ENCODE results near the gene CROCC2.

CROCC2 gene

GRCh38 chr2:240905176-240905781, 857 bp upstream of the CROCC2 start:
- DNase-seq (ENCODE audit: low read depth in 2 of 2): no peak

GRCh38 chr2:240906911-240907590, 915 bp downstream of the CROCC2 start:
- no peak for DNase-seq (ENCODE audit: low read depth in 2 of 2)

GRCh38 chr2:240909216-240909974, 3.3 kb downstream of the CROCC2 start:
- no peak for DNase-seq (ENCODE audit: low read depth in 2 of 2)

GRCh38 chr2:240911641-240912265, 5.6 kb downstream of the CROCC2 start:
- no peak for DNase-seq (ENCODE audit: low read depth in 2 of 2)

- DNase-seq (ENCODE audit: low read depth in 2 of 2): no peak
Observed at GRCh38 chr2:240912878-240913809, 7.0 kb downstream of the CROCC2 start.

GRCh38 chr2:240913810-240914644, 7.9 kb downstream of the CROCC2 start:
- DNase-seq (ENCODE audit: low read depth in 2 of 2): peak; percentile 10 to 18

- DNase-seq (ENCODE audit: low read depth in 2 of 2): no peak
Observed at GRCh38 chr2:240914645-240915525, 8.7 kb downstream of the CROCC2 start.

GRCh38 chr2:240915526-240916341, 9.6 kb downstream of the CROCC2 start:
- DNase-seq (ENCODE audit: low read depth in 2 of 2): no peak

- no peak for DNase-seq (ENCODE audit: low read depth in 2 of 2)
Observed at GRCh38 chr2:240916571-240917008, 10.5 kb downstream of the CROCC2 start.

GRCh38 chr2:240917009-240917683, 11.0 kb downstream of the CROCC2 start:
- no peak for DNase-seq (ENCODE audit: low read depth in 2 of 2)

- DNase-seq (ENCODE audit: low read depth in 2 of 2): no peak
Observed at GRCh38 chr2:240917684-240918257, 11.6 kb downstream of the CROCC2 start.

- no peak for DNase-seq (ENCODE audit: low read depth in 2 of 2)
Observed at GRCh38 chr2:240918258-240919091, 12.3 kb downstream of the CROCC2 start.

GRCh38 chr2:240919161-240919781, 13.1 kb downstream of the CROCC2 start:
- no peak for DNase-seq (ENCODE audit: low read depth in 2 of 2)

GRCh38 chr2:240919786-240920782, 13.9 kb downstream of the CROCC2 start:
- DNase-seq (ENCODE audit: low read depth in 2 of 2): no peak

- no peak for DNase-seq (ENCODE audit: low read depth in 2 of 2)
Observed at GRCh38 chr2:240920783-240921231, 14.7 kb downstream of the CROCC2 start.
